IPS-NIHi11 (cell line): ENCODE measurements around the gene CCL26.

ENCODE experiments used
- DNase-seq: peaks from one replicate; pipeline ENCODE4 v3.0.0; 2012; ENCODE audit warnings: mixed read lengths, low spot score

Gene CCL26, protein sequence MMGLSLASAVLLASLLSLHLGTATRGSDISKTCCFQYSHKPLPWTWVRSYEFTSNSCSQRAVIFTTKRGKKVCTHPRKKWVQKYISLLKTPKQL

DNA sequence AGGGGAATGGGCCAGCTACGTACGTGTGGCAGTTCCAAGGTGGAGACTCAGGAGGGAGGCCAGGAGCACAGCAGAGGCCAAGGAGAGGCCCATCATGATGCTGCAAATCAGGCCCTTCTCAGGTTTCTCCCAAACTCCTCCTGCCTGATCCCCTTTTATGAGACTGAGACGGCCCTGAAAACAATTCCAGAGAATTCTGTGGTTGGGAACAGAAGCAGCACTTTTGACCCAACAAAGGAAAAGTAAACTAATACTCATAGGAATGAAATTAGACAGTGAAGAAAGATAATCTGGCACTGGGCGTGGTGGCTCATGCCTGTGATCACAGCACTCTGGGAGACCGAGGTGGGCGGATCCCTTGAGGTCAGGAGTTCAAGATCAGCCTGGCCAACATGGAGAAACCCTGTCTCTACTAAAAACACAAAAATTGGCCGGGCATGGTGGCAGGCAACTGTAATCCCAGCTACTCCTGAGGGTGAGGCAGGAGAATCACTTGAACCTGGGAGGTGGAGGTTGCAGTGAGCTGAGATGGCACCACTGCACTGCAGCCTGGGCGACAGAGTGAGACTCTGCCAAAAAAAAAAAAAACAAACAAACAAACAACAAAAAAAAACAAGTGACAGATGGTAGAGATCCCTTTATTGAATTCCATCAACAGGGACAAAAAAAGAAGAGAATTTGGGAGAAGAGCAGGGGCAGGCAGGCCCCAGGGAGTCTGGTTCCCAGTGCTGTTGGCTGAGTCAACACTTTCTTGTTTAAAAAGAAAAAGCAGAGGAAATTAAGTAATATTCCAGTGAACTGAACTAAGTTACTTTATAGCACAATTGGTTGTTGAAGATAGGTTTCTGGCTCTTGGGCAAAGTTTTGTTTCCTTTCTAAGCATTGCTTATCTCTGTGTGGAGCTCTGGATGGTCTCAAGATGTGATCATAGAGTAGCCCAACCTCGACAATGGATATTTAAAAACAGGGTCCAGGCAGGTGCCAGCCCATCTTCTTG is at the start of gene CCL26:
CCL26 (minus strand) TSS at position 131 of the 997 bp plus-strand sequence; CDS start at position 96, 35 bp downstream.
- DNase-seq = no peak

DNA sequence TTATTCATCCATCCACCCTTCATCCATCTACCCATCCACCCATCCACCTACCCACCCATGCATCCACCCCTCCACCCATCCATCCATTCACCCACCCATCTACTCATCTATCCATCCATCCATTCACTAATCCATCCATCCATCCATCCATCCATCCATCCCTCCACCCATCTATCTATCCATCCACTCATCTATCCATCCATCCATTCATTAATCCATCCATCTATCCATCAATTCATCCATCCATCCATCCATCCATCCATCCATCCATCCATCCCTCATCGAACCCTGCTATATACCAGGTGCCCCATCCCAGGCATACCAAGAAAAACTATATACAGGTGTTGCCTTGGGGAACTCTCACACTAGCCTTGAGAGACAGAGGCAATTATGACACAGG is 48.7 kb upstream of the CCL26 start:
- DNase-seq = peak; percentile 1

DNA sequence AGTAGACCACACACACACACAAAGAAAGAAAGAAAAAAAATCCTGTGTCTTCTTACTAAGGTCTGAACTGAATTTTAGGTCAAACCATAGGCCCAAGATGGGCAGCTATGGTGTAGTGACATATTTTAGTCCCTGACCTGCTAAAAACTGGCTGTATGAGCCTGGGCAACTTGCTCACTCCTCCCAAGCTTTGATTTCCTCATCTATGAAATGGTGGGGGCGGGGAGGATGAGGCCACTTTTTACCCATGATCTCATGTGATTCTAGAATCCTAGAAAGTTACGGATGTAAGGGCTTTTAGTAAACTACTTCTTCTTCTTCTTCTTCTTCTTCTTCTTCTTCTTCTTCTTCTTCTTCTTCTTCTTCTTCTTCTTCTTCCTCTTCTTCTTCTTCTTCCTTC is 47.7 kb upstream of the CCL26 start:
- DNase-seq = no peak

DNA sequence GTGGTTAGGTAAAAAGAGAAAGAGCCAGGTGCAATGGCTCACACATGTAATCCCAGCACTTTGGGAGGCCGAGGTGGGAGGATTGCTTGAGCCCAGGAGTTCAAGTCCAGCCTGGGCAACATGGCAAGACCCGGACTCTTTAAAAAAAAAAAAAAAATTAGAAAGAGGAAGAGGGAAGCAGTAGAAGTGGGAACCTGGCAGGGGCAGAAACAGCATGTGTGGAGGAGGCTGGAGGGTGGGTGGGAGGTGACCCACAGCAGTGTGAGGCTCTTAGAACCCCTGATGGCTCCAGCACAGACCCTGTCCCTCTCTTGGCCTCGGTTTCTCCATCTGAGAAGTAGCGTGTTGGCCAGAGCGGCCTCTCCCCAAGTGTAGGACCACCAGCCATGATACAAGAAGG is 46.5 kb upstream of the CCL26 start:
- no peak for DNase-seq

DNA sequence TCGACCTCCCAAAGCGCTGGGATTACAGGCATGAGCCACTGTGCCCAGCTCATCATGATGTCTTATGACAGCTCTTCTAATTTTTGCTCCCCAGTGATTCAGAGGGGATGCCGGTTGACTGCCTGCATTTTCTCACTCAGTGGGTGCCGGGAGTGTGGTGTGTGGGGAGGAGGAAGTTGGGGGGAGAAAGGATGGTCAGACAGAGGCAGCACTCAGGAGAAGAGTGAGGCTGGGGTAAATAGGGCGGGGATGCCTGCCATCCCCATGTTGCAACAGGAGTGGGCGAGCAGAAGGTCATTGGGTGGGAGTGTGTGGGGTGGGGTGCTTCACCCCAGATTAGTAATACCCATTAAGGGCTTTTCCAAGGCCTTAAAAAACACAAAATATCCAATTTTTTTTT is 45.1 kb upstream of the CCL26 start:
- DNase-seq = no peak

GRCh38 chr7:75815418-75816064 is 43.5 kb upstream of the CCL26 start:
- DNase-seq = no peak

GRCh38 chr7:75814407-75814947 is 42.5 kb upstream of the CCL26 start:
- no peak for DNase-seq

DNA sequence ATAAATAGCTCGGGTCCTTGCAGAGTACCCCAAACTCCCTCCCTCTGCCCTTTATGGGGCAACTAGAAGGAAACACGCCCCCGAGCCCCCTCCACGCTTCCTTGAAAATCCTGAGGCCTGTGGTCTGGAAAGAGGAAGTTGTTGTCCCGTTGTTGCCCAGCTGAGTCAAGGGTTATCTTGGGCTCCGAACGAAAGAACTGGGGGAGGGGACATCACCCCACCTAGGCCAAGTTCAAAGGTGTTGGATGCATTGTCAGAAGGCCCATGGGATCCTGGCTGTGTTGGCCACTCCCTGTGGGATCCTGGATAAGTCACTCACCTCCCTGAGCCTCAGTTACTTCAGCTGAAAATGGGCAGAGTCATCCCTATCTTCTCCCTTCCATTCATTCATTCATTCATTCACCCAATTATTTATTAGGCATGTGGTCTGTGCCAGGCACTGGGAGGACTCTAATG is 41.8 kb upstream of the CCL26 start, which contains the start of gene CCL24:
CCL24 (minus strand) TSS at position 26 of the 456 bp plus-strand sequence. CDS start 91 bp downstream, outside the sequence.
- no peak for DNase-seq

- no peak for DNase-seq
Measured at GRCh38 chr7:75813084-75813483, 41.1 kb upstream of the CCL26 start.

DNA sequence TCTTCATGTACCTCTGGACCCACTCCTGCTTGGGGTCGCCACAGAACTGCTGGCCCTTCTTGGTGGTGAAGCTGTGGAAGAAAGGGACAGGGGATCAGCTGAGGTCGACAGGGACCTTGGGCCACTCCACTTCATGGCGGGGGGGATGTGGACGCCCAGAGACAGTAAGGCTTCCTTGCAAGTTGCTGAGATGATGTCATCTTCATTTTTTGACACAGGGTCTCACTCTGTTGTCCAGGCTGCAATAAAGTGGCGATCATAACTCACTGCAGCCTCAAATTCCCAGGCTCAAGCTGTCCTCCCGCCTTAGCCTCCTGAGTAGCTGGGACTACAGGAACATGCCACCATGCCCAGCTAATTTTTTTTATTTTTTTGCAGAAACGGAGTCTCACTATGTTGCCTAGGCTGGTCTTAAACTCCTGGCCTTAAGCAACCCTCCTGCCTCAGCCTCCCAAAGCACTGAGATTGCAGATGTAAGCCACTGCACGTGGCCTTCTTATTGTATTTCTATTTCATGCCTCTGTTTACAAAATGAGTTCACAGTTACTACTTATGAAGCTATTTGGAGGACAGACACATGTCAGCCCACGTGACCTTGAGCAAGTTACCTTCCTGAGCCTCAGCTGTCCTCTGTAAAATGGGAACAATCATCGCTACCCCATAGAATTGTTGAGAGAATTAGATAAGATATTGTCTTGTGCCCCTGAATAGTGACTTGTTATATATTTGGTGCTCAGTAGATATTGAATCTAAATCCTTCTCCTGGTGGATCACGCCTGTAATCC is 40.1 kb upstream of the CCL26 start:
- no peak for DNase-seq

DNA sequence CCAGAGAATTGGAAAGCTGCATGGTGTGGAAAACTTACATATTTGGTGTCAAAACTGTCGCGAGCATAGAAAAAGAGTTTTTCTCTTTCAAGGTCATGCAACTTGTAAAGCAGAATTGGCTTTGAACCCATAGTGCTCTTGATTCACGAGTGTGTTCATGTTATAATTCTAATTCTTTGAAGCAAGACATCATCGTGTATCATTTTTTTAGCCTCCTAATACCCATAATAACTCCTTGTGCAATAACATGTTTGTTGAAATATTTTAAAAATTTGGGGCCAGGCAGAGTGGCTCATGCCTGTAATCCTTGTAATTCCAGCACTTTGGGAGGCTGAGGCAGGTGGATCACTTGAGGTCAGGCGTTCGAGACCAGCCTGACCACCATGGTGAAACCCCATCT is 37.4 kb upstream of the CCL26 start:
- no peak for DNase-seq

GRCh38 chr7:75808106-75808505 is 36.1 kb upstream of the CCL26 start:
- DNase-seq = no peak

GRCh38 chr7:75807452-75807851 is 35.4 kb upstream of the CCL26 start:
- DNase-seq = no peak

GRCh38 chr7:75806560-75807307 is 34.7 kb upstream of the CCL26 start:
- no peak for DNase-seq

GRCh38 chr7:75804705-75805104 is 32.7 kb upstream of the CCL26 start:
- no peak for DNase-seq

DNA sequence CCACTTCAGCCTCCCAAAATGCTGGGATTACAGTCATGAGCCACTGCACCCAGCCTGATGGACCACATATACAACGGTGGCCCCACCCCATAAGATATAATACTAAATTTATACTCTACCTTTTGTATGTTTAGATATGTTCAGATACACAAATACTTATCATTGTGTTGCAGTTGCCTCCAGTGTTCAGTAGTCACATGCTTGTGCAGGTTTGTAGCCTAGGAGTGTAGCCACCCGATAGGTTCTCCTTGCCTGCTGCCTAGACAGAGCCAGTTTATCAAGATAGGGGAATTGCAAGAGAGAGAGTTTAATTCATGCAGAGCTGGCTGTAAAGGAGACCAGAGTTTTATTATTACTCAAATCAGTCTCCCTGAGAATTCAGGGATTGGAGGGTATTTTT is 32.0 kb upstream of the CCL26 start:
- DNase-seq = no peak

DNA sequence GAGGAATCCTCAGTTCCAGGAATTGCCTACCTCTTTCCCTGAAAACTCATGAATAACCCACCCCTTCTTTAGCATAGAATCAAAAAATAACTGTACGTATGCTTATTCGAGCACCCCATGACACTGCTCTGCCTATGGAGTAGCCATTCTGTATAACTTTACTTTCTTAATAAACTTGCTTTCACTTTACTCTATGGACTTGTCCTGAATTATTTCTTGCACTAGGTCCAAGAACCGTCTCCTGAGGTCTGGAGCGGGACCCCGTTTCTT is 30.5 kb upstream of the CCL26 start:
- no peak for DNase-seq

- DNase-seq = no peak
Measured at GRCh38 chr7:75798770-75799169, 26.8 kb upstream of the CCL26 start.

DNA sequence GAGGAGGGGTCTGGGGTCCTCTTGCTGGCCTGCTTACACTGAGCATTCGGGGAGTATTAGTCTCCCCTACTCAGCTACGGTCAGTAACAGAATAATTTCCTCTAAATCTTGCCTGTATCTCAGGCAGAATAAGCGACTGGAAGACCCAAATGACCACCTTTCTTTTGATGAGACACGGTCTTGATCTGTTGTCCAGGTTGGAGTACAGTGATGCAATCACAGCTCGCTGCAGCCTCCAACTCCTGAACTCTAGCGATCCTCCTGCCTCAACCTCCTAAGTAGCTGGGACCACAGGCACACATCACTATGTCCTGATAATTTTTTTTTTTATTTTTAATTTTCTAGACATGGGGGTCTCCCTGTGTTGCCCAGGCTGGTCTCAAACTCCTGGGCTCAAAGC is 24.4 kb upstream of the CCL26 start:
- DNase-seq = no peak

DNA sequence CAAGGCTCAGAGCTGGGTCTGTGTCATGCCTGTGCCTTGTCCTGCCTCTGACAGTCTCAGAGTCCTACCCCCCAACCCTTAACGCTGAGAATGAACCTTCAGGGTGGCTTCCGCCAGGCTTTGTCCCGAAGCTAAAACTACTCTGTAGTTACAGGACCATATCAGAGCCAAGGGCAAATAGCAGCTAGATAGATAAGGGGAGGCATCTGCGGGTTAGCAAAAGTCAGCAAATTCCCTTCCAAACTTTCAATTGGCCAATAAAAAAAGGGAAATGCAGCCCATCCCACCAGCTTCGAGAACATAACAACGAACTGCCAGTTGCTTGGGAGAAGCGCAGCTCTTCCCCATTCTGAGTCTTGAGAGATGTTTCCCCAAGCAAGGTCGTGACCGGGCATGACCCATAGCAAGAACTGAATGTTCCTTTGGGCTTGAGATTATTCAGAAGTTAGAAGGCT is 23.8 kb upstream of the CCL26 start:
- DNase-seq = no peak

- DNase-seq = no peak
Measured at GRCh38 chr7:75793676-75794075, 21.7 kb upstream of the CCL26 start.
